DND-41 (cell line): ENCODE measurements around the gene CAPN2.

Experiments used
- ATAC-seq: fragments of 200-7000 bp; cut with Tn5 transposase; 3 replicates; pipeline ENCODE4 v1.9.1; 2021; ENCODE audit warnings: low read depth; ENCODE audit not compliant: insufficient read depth
- DNase-seq: peaks from one replicate; pipeline ENCODE4 v3.0.0-alpha.2; 2020
- H2AFZ ChIP-seq: 2 replicates; pipeline ENCODE4 v1.6.0; 2012; ENCODE audit warnings: low read depth, low read length
- H3K27ac ChIP-seq: 2 replicates; pipeline ENCODE4 v1.5.1; 2012; ENCODE audit warnings: low read length, inconsistent platforms
- H3K27me3 ChIP-seq: fragments of 200-600 bp; sonication (generic); 2 replicates; pipeline ENCODE4 v1.6.0; 2012; ENCODE audit warnings: low read length, mild to moderate bottlenecking, inconsistent platforms; ENCODE audit not compliant: insufficient read depth, poor library complexity
- H3K36me3 ChIP-seq: 2 replicates; pipeline ENCODE4 v1.5.1; 2012; ENCODE audit warnings: low read length, inconsistent platforms; ENCODE audit not compliant: insufficient read depth
- H3K4me1 ChIP-seq: 2 replicates; pipeline ENCODE4 v1.5.1; 2012; ENCODE audit warnings: mild to moderate bottlenecking, low read length; ENCODE audit not compliant: insufficient read depth
- H3K4me2 ChIP-seq: 2 replicates; pipeline ENCODE4 v1.6.0; 2012; ENCODE audit warnings: mild to moderate bottlenecking, moderate library complexity, low read length, inconsistent platforms; ENCODE audit not compliant: insufficient read depth
- H3K4me3 ChIP-seq, 2 experiments: fragments of 200-600 bp in 1 of 2; shearing (Covaris generic) in 1 of 2; 2 replicates each; pipeline ENCODE4 v1.5.1; 2012 to 2016; ENCODE audit warnings: inconsistent platforms in 2 of 2, low read length in 2 of 2, mild to moderate bottlenecking in 2 of 2, low read depth in 1 of 2, moderate library complexity in 1 of 2
- H3K79me2 ChIP-seq: 2 replicates; pipeline ENCODE4 v1.6.0; 2012; ENCODE audit warnings: low read length, inconsistent platforms; ENCODE audit not compliant: insufficient read depth
- H3K9ac ChIP-seq: 2 replicates; pipeline ENCODE4 v1.6.0; 2012; ENCODE audit warnings: low read depth, mild to moderate bottlenecking, inconsistent platforms, low read length, moderate library complexity
- H3K9me3 ChIP-seq: 2 replicates; pipeline ENCODE4 v1.5.1; 2012; ENCODE audit warnings: low read length, moderate library complexity, mild to moderate bottlenecking, inconsistent platforms; ENCODE audit not compliant: insufficient read depth, severe bottlenecking
- H4K20me1 ChIP-seq: 2 replicates; pipeline ENCODE4 v1.6.0; 2012; ENCODE audit warnings: low read length; ENCODE audit not compliant: insufficient read depth
- CTCF ChIP-seq: IDR thresholded peaks from 2 replicates; pipeline ENCODE4 v1.5.1; 2012; ENCODE audit warnings: borderline replicate concordance, low read length, moderate library complexity, mild to moderate bottlenecking; ENCODE audit not compliant: poor library complexity, severe bottlenecking; ENCODE audit errors: extremely low read depth
- EZH2 ChIP-seq: IDR thresholded peaks from 3 replicates; pipeline ENCODE4 v1.6.1; 2012; ENCODE audit warnings: borderline replicate concordance, low read depth, mild to moderate bottlenecking, moderate library complexity, low read length, inconsistent platforms; ENCODE audit not compliant: severe bottlenecking

The CAPN2 gene

DNA sequence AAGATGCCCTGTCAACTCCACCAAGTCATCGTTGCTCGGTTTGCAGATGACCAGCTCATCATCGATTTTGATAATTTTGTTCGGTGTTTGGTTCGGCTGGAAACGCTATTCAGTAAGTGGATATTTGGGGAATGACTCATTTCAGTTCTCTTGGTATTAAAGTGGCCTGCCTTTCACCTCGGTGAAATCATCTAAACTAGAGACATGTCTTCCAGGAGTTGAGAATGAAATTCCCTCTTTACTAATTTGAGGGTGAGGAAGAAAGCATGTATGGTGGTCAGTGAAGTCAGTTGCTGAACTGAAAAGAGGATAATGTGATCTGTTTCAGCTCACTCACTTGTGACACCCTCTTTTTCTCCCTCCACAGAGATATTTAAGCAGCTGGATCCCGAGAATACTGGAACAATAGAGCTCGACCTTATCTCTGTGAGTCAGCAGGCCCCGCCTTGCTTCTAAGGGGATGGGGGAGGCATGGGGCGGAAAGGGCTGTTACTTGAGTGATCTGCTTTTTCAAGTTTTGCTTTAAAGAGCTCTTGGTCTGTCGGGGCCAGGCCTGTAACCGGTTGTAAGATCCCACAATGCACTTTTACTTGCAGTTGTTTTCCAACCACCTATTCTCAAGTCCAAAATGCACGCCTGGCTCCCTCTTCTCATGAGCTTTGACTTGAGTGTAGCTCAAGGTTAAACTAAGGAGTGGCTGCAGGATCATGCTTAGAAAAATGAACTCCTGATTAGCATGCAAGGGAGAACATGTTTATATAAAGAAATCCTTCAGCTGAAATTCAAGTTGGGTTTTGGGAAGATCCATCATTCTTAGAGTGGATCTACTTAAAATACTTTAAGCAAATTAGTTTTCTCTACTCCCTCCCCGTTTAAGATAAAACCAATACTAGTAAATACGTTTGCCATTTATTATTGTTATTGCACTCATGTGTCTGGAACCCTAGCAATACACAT is 59.8 kb downstream of the CAPN2 start:
- DNase-seq (no peak), ATAC-seq (no peak)
- H3K79me2 ChIP-seq = no peaks in the 10 kb centered on the region
- no peak overlapping the region for H3K4me2 ChIP-seq
- no peak overlapping the region for H2AFZ ChIP-seq
- TF ChIP-seq CTCF (no peak), EZH2 (no peak)
- H3K9ac ChIP-seq = no peak overlapping the region
- no peaks in the 10 kb centered on the region; the same call in 1 of the 2 replicates for H4K20me1 ChIP-seq
- no peaks in the 10 kb centered on the region for H3K9me3 ChIP-seq
- peaks cover 23% of the 10 kb centered on the region for H3K36me3 ChIP-seq
- no peaks in the 10 kb centered on the region for H3K4me1 ChIP-seq
- no peak overlapping the region for H3K4me3 ChIP-seq
- H3K27me3 ChIP-seq = no peaks in the 10 kb centered on the region
- no peak overlapping the region for H3K27ac ChIP-seq

DNA sequence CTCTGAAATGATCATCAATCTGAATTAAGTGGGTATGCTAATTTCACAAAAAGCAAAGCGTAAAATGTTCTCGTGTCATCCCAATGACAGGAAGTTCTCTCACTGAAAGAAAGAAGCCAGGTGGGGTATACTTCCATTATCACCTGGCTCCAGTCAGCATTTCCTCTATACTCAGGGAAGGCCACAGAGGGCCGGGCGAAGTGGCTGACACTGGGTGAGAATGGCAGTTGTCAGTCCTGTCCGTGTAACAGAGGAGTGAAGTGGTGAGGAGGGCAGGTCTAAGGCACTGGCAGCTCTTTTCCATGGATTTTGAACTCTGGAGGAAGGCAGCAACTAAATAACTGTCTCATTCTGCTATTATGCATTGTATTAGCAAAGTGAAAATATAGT is 60.4 kb downstream of the CAPN2 start:
- no peak for ATAC-seq
- H3K4me1 ChIP-seq = no peaks in the 10 kb centered on the region
- no peak overlapping the region for H3K4me3 ChIP-seq
- H3K9ac ChIP-seq = no peak overlapping the region
- no peaks in the 10 kb centered on the region for H3K27me3 ChIP-seq
- no peak for DNase-seq
- no peak overlapping the region for H2AFZ ChIP-seq
- H3K36me3 ChIP-seq = peaks cover 30% of the 10 kb centered on the region
- TF ChIP-seq CTCF (no peak), EZH2 (no peak)
- no peaks in the 10 kb centered on the region for H3K79me2 ChIP-seq
- H3K27ac ChIP-seq = no peak overlapping the region
- H4K20me1 ChIP-seq = no peaks in the 10 kb centered on the region; the same call in 1 of the 2 replicates
- H3K9me3 ChIP-seq = no peaks in the 10 kb centered on the region
- H3K4me2 ChIP-seq = no peak overlapping the region

DNA sequence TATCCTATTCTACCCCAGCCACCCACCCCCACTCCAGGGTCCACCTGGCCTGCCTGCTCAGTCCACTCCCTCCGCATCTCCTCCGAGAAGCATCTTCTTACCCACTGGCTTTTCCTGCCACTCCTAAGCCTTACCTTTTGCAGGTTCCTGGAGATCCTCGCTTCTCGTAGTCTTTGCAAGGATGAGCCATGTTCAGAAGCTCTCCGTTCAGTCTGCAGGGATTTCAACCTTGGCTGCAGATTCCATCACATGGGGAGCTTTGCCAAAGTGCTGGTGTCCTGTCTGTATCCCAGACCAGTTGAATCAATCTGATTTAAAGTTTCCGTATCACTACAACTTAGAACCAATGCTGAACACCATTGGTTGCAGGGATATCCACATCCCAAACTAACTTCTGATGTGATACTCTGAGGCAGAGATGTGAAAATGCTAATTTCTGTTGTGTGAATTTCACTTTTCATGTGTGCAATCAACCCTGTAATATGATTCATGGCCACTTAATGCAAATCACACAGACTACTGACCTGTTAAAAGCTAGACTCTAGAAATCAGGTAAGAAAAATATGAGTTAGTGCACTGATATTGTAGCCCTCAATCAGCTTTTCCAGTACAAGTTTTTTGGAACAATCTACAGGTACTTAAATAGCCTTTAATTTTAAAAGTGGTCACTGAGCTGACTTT is 61.9 kb downstream of the CAPN2 start:
- peaks cover 44% of the 10 kb centered on the region for H3K36me3 ChIP-seq
- no peak for TF ChIP-seq CTCF
- no peak for TF ChIP-seq EZH2
- no peak overlapping the region for H3K4me3 ChIP-seq
- DNase-seq (no peak), ATAC-seq (no peak)
- H3K4me2 ChIP-seq = no peak overlapping the region
- H2AFZ ChIP-seq = no peak overlapping the region
- no peaks in the 10 kb centered on the region for H3K4me1 ChIP-seq
- no peaks in the 10 kb centered on the region for H3K27me3 ChIP-seq
- no peaks in the 10 kb centered on the region for H3K79me2 ChIP-seq
- H3K27ac ChIP-seq = no peak overlapping the region
- no peaks in the 10 kb centered on the region for H3K9me3 ChIP-seq
- no peaks in the 10 kb centered on the region; the same call in 1 of the 2 replicates for H4K20me1 ChIP-seq
- H3K9ac ChIP-seq = no peak overlapping the region
